Measurements from ENCODE around the gene FANCE. TPM values are rescaled to one million over a fixed set of nuclear protein-coding genes. Genes with fewer than 3 reads are reported as not detected.

Gene FANCE
- total RNA-seq, 1 experiment from 2014 or later = 10.4 TPM

GRCh38 chr6:35503534-35503933, 51.4 kb downstream of the FANCE start:
- no peak overlapping the region for H3K27ac Mint-ChIP-seq (ENCODE audit: unreplicated experiment)
- BruUV-seq (replicated peaks) = no TSS peak
- intact Hi-C loops (cut with micrococcal nuclease; ENCODE audit: unreplicated experiment) = no loop called here
- peaks cover 17% of the 10 kb centered on the region for H3K27me3 Mint-ChIP-seq (ENCODE audit: unreplicated experiment)
- H3K9me3 Mint-ChIP-seq (ENCODE audit: low read depth, unreplicated experiment) = peaks cover 2% of the 10 kb centered on the region
- no peak for DNase-seq
- no peak for TF ChIP-seq CTCF (IDR thresholded peaks at IDR 0.05; ENCODE audit: unreplicated experiment)
- H3K4me1 Mint-ChIP-seq (ENCODE audit: low read depth, unreplicated experiment) = peaks cover 5% of the 10 kb centered on the region
- no peak overlapping the region for H3K4me3 Mint-ChIP-seq (ENCODE audit: low read depth, unreplicated experiment)
- CTCF ChIA-PET = no interaction called here
- peaks cover 7% of the 10 kb centered on the region for H3K36me3 Mint-ChIP-seq (ENCODE audit: insufficient read depth, unreplicated experiment)

- no TSS peak for BruUV-seq (replicated peaks)
- H3K9me3 Mint-ChIP-seq (ENCODE audit: low read depth, unreplicated experiment) = no peaks in the 10 kb centered on the region
- no peak overlapping the region for H3K27ac Mint-ChIP-seq (ENCODE audit: unreplicated experiment)
- no peak for TF ChIP-seq CTCF (IDR thresholded peaks at IDR 0.05; ENCODE audit: unreplicated experiment)
- no peaks in the 10 kb centered on the region for H3K4me1 Mint-ChIP-seq (ENCODE audit: low read depth, unreplicated experiment)
- no peak for DNase-seq
- intact Hi-C loops (cut with micrococcal nuclease; ENCODE audit: unreplicated experiment) = no loop called here
- peaks cover 3% of the 10 kb centered on the region for H3K36me3 Mint-ChIP-seq (ENCODE audit: insufficient read depth, unreplicated experiment)
- H3K4me3 Mint-ChIP-seq (ENCODE audit: low read depth, unreplicated experiment) = no peak overlapping the region
- CTCF ChIA-PET = no interaction called here
- peaks cover 42% of the 10 kb centered on the region for H3K27me3 Mint-ChIP-seq (ENCODE audit: unreplicated experiment)
These were observed 53.9 kb downstream of the FANCE start for GRCh38 chr6:35505999-35506412.

GRCh38 chr6:35506536-35506935, 54.4 kb downstream of the FANCE start:
- BruUV-seq (replicated peaks) = no TSS peak
- H3K4me1 Mint-ChIP-seq (ENCODE audit: low read depth, unreplicated experiment) = no peaks in the 10 kb centered on the region
- no peak for TF ChIP-seq CTCF (IDR thresholded peaks at IDR 0.05; ENCODE audit: unreplicated experiment)
- DNase-seq = no peak
- no peak overlapping the region for H3K27ac Mint-ChIP-seq (ENCODE audit: unreplicated experiment)
- intact Hi-C loops (cut with micrococcal nuclease; ENCODE audit: unreplicated experiment) = no loop called here
- peaks cover 47% of the 10 kb centered on the region for H3K27me3 Mint-ChIP-seq (ENCODE audit: unreplicated experiment)
- no peak overlapping the region for H3K4me3 Mint-ChIP-seq (ENCODE audit: low read depth, unreplicated experiment)
- no peaks in the 10 kb centered on the region for H3K9me3 Mint-ChIP-seq (ENCODE audit: low read depth, unreplicated experiment)
- H3K36me3 Mint-ChIP-seq (ENCODE audit: insufficient read depth, unreplicated experiment) = peaks cover 3% of the 10 kb centered on the region
- CTCF ChIA-PET = interaction anchor here (0.6 kb wide), 1 partner anchor 166 kb away, joined by 5 read pairs; no protein-coding TSS in a partner anchor

- no TSS peak for BruUV-seq (replicated peaks)
- Mint-ChIP-seq H3K4me3 (ENCODE audit: low read depth, unreplicated experiment) (no peak overlapping the region), H3K27ac (ENCODE audit: unreplicated experiment) (no peak overlapping the region)
These were observed 55.1 kb downstream of the FANCE start for GRCh38 chr6:35507221-35507620.

More at GRCh38 chr6:35507221-35507620, 55.1 kb downstream of the FANCE start:
- Mint-ChIP-seq H3K4me1 (ENCODE audit: low read depth, unreplicated experiment) (no peaks in the 10 kb centered on the region), H3K27me3 (ENCODE audit: unreplicated experiment) (peaks cover 54% of the 10 kb centered on the region), H3K36me3 (ENCODE audit: insufficient read depth, unreplicated experiment) (peaks cover 3% of the 10 kb centered on the region), H3K9me3 (ENCODE audit: low read depth, unreplicated experiment) (no peaks in the 10 kb centered on the region)
- DNase-seq = no peak
- intact Hi-C loops (cut with micrococcal nuclease; ENCODE audit: unreplicated experiment) = no loop called here
- TF ChIP-seq CTCF (IDR thresholded peaks at IDR 0.05; ENCODE audit: unreplicated experiment) = no peak
- CTCF ChIA-PET = interaction anchor here (0.6 to 0.8 kb wide), 2 partner anchors 9 to 167 kb away, joined by 4 to 5 read pairs; no protein-coding TSS in a partner anchor

Measured in Calu3 (cell line).